Epithelial cell of esophagus (primary cell): ENCODE data around the gene MARVELD1.
A peak's percentile ranks its signal among the peaks of the same experiment; 100 is the strongest.

ENCODE experiments used
- DNase-seq: peaks from one replicate; pipeline ENCODE4 v3.0.0; 2010; ENCODE audit warnings: low read depth
- H3K4me3 ChIP-seq: 2 replicates; pipeline ENCODE4 v1.5.1; 2011; ENCODE audit warnings: mild to moderate bottlenecking, low read length, control low read depth
- TF ChIP-seq, protein P1 (sequence below): IDR thresholded peaks from 2 replicates; pipeline ENCODE4 v1.5.1; 2011; ENCODE audit warnings: low read depth, mild to moderate bottlenecking, low read length, control low read depth, inconsistent platforms; ENCODE audit not compliant: insufficient read depth; ENCODE audit errors: missing control alignments

Gene MARVELD1

DNA sequence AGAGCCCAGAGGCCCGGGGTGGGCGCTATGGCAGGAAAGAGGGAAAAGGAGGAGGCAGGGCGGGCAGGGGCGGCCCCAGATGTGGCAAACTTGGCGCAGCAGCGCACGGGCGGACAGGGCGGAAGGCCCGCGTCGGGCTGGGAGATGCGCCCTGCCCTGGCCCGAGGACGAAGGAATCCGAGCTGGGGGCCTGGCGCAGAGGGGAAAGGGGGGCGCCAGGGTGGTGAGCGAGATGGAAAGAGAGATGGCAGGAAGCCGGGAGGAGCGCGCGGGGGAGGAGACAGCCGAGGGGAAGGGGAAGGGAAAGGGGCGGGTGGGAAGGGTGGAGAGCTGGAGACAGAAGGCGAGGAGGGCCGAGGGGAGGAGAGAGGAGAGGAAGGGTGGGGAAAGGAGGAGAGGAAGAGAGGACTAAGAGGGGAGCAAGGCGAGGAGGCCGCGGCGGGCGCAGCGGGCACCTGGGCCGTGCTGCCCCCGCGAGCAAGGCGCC lies at the start of gene MARVELD1:
TSS of gene MARVELD1 (plus strand) at position 392 of the 487 bp plus-strand sequence. CDS start 147 bp downstream, outside the sequence.
- TF ChIP-seq, protein P1, sequence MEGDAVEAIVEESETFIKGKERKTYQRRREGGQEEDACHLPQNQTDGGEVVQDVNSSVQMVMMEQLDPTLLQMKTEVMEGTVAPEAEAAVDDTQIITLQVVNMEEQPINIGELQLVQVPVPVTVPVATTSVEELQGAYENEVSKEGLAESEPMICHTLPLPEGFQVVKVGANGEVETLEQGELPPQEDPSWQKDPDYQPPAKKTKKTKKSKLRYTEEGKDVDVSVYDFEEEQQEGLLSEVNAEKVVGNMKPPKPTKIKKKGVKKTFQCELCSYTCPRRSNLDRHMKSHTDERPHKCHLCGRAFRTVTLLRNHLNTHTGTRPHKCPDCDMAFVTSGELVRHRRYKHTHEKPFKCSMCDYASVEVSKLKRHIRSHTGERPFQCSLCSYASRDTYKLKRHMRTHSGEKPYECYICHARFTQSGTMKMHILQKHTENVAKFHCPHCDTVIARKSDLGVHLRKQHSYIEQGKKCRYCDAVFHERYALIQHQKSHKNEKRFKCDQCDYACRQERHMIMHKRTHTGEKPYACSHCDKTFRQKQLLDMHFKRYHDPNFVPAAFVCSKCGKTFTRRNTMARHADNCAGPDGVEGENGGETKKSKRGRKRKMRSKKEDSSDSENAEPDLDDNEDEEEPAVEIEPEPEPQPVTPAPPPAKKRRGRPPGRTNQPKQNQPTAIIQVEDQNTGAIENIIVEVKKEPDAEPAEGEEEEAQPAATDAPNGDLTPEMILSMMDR: no peak
- peak within 1 kb of the TSS; percentile 57 for H3K4me3 ChIP-seq
- DNase-seq: peak; percentile 63

DNA sequence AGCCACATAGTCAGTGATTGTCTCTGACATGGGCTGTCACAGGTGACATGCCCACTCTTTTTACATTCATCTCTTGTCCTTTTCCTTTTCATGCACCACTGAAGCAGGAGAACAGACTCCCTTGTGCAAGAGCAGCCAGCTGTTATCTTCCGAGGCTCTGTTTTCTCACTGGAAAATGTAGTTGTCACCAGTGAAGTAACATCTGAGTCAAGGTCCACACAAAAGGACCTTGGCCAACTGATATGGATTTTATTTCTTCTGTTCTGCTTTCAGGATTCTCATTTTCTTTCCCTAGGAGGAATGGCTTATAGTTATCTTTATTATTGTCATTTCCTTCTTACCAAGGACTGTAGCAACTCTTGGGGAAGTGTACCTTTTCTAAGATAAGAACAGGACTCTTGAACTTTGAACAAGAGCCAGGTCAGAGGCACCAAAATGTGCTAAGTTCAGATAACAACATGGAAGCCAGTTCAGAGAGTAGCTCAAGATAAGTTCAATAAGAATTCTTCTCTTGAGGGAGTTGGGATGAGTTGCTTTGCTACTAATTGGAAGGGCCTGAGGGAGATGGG lies 49.2 kb upstream of the MARVELD1 start:
- no peak for DNase-seq
- TF ChIP-seq, protein P1: no peak
- H3K4me3 ChIP-seq: no peak overlapping the region

DNA sequence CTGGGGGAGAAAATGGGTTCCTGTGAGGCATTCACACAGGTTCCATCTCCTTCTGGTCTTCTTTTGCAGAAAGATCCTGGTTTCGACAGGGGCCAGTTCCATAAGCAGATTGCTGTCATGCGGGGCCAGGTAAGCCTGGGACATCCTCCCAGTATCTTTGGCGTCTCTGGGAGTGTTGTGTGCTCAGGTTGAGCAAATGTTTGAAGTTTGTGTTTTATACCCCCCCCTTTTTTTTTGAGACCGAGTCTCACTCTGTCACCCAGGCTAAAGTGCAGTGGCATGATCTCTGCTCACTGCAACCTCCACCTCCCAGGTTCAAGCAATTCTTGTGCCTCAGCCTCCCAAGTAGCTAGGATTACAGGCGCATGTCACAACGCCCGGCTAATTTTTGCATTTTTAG lies 46.5 kb upstream of the MARVELD1 start:
- TF ChIP-seq, protein P1: no peak
- no peak for DNase-seq
- H3K4me3 ChIP-seq: no peak overlapping the region

DNA sequence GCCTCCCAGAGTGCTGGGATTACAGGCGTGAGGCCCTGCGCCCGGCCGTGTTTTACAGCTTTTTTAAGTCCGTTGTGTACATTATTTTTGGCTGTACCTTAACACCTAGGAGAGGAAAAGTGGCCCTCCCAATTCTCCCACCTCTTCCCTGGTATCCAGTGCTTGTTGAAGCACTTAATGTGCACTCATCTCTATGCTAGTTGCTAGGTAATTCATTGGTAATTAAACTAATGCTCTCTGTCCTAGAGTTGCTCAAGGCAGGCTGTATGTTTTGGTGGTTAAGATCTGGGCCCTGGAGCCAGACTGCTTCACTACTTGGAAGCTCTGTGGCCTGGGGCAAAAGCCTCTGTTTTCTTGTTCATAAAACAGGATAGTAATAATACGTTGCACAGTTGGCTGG lies 46.1 kb upstream of the MARVELD1 start:
- no peak for DNase-seq
- no peak overlapping the region for H3K4me3 ChIP-seq
- TF ChIP-seq, protein P1: no peak

DNA sequence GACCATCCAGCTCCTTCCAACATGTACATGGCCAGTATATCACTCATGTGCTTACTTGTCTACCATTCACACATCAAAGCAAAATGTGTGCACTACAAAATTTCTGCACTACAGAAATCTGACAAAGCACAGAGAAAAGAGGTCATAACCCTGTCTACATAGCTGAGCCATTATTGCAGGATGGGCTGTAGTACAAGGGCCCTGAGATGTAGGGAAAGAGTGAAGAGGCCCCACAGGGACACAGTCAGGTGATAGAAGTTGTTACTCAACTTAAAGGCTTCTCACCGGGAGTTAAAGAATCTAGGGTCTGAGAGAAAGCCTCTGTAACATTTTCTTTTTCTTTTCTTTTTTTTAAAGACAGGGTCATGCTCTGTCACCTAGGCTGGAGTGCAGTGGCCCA lies 44.0 kb upstream of the MARVELD1 start:
- no peak overlapping the region for H3K4me3 ChIP-seq
- TF ChIP-seq, protein P1: no peak
- DNase-seq: no peak

DNA sequence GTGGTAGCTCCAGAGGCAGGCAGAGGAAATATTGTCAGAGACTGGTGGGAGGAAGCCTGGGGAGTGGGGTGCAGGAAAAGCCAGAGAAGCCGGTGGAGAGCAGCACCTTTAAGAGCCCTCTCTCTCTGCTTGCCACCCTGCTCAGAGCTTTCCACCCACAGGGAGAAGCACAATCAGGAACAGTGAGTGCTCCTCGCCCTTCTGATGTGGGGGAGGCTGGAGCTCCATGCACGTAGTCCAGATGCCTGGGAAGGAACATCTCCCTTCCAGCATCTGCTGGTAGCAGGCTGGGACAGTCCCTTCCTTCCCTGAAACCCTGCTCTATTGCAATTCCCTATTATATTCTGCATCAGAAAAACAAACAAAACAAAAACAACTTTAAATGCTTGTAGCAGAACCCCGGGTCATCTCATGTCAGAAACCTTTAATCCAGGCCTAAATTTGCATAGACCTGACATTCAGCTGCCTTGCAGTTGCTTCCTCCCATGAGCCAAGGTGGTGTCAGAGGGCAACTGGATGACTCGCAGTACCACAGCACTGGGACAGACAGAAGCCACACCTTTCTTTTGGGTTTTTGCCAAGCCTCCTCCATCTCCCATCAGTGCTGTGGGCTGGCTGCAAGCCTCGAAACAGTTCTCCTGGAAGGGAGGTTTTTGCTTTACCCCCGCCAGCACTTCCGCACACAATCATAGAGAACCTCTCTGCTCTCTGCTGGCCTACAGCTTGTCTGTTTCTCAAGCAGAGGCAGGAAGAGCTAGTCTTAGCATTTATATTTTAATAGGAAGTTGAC lies 39.6 kb upstream of the MARVELD1 start:
- TF ChIP-seq, protein P1: no peak
- peak; percentile 57 for DNase-seq
- H3K4me3 ChIP-seq: no peak overlapping the region
